GM10266 (cell line): ENCODE data around the gene MED15.

Experiments used
- DNase-seq: peaks from one replicate; pipeline ENCODE4 v3.0.0; 2012; ENCODE audit errors: extremely low spot score
- TF ChIP-seq, protein P1 (sequence below): IDR thresholded peaks from 2 replicates; pipeline ENCODE4 v1.5.1; 2012; ENCODE audit warnings: mild to moderate bottlenecking, low read depth; ENCODE audit not compliant: control insufficient read depth, insufficient read depth; ENCODE audit errors: missing control alignments

Gene MED15

DNA sequence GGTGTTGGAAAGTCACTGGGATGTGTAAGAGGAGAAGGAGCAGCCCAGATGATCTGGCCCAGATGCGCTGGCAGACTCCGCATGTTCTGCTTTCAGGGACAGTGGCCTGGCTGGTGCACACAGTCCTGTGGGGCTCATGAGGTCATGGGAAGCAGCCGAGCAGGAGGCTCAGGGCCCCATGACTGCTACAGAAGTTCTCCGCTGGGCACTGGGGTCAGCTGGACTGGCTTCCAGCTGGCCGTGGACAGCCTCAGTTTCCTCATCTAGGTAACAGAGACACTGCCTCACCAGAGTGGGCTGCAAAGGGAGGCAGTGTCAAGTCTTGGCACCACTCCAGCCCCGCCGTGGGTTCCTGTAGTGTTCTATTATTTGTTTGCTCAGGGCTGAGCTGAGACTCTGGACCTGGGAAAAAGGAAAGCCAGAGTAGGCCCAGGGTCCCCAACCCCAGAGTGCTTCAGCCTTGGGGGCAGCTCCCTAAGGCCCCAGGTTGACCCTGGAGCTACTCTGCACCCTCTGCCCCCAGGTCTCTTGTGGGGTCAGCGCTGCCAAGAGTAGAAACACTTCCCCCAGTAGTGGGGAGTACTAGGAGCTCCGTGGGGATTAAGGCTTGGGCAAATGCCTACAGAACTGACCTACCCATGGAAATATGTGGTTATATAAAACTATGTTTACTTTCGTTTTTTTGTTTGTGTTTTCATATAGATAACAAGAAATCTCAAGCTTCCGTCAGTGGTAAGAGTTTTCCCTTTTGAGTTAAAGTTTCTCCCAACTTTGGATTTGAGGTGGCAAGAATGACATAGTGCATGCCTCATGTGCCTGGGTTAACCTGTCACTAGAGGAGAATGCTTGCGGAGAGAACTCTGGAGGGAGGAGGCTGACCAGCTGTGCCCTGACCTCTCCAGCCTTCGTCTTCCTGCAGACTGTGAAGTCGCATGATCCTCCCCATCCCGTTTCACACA is 45.3 kb downstream of the MED15 start:
- DNase-seq, result no peak
- TF ChIP-seq, protein P1, sequence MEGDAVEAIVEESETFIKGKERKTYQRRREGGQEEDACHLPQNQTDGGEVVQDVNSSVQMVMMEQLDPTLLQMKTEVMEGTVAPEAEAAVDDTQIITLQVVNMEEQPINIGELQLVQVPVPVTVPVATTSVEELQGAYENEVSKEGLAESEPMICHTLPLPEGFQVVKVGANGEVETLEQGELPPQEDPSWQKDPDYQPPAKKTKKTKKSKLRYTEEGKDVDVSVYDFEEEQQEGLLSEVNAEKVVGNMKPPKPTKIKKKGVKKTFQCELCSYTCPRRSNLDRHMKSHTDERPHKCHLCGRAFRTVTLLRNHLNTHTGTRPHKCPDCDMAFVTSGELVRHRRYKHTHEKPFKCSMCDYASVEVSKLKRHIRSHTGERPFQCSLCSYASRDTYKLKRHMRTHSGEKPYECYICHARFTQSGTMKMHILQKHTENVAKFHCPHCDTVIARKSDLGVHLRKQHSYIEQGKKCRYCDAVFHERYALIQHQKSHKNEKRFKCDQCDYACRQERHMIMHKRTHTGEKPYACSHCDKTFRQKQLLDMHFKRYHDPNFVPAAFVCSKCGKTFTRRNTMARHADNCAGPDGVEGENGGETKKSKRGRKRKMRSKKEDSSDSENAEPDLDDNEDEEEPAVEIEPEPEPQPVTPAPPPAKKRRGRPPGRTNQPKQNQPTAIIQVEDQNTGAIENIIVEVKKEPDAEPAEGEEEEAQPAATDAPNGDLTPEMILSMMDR, result no peak

DNA sequence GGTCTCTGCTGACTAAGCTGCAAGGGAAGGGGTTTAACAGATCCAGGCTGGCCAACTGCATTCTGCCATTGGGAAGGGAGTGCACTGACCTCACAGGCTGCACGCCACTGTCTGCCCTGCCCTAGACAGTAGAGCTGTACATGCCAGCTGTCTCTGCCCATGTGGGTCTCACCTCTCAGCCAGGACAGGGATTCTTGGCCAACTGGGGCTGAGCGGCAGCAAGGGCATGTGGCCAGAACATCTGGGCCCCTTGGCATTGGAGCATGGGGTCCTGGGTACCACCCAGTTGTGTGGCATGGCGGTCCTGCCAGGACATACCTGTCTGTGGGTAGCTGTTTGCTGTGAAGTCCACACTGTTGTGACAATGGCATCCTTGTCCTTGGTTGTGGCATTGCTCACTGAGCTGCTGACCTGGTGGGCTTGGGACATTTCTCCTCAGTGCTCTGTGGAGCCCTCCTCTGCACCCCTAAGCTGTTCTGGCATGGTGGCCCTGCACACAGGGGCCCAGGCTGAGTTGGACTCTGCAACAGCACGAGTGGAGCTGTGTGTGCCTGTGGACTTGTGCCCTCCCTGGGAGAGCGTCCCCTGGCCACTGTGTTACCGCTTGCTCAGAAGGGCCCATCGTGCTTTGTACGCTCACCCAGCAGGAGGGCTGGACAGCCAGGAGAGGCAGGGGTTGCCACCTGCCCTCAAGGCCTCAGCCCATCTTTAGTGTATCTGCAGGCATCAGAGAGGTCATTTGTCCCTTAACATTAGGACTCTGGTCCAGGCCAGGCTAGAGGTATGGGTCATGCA is 46.7 kb downstream of the MED15 start:
- TF ChIP-seq, protein P1, result no peak
- DNase-seq, result no peak

DNA sequence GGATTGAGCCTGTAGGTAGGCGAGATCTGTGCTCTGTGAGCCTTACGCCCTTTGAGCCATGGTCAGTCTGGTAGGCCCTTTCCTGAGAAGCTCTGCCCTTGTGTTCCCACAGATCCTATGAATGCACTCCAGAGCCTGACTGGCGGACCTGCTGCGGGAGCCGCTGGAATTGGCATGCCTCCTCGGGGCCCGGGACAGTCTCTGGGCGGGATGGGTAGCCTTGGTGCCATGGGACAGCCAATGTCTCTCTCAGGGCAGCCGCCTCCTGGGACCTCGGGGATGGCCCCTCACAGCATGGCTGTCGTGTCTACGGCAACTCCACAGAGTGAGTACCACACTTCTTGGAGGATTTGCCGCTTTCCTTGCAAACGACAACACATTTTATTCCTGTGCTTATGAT is 47.4 kb downstream of the MED15 start:
- no peak for DNase-seq

DNA sequence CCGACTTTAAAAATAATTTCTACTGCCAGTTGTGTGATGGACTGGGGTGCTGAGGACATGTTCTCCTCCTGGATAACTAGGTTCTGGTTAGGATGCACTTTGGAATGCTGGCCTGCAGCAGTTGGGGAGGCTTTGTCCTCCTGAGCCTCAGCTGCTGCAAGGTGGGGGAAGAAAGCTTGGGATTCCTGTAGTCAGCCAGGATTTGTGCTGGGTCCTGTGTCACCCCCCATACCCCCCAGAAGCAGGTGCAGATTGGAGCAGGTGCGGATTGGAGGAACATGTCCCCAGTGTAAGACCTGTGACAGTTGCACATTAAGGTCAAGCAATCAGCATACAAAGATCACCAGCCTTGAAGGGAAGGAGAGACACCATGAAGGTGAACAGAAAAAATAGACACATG is 51.1 kb downstream of the MED15 start:
- TF ChIP-seq, protein P1, result no peak
- no peak for DNase-seq

More for the DNA sequence above, 47.4 kb downstream of the MED15 start:
- TF ChIP-seq, protein P1, result no peak

DNA sequence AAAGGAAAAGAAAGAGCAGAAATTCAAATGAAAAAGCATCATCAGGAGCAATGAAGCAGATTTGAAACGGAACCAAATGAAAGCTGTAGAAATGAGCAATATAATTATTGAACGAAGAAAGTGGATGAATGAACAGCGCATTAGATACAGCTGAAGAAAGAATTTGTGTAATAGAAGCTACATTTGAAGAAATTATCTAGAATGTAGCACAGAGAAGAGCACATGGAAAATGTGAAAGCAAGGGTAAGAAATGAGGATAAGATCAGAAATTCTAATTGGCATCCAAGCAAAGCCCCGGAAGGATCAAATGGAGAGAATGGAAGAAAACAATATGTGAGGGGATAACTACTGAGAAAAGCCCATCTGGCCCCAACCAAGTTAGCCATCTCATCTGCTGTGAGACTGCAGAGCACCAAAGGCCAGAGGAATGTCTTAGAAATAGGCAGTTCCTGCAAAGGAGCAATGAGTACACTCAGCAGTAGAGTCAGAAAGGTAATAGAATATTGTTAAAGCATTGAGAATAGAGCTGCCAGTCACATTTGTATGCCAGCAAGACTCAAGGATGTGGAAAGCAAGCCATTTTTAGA is 51.9 kb downstream of the MED15 start:
- TF ChIP-seq, protein P1, result no peak
- no peak for DNase-seq

DNA sequence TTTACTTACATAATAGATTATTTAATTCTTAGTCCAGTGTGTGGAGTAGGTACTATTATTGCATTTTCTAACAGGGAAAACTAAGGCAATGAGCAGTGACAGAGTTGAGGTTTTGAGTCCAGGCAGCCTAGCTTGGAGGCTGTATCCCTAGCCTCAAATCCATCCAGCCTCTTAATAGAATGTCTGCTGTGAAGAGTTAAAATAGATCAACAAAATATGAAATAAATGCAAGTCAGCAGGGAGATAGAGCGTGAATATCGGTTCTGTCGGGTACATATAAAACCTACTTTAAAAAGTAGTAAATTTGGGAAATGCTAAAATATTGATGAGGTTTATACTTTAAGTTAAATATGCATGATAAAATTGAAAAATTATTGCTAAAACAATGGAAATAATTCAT is 53.3 kb downstream of the MED15 start:
- TF ChIP-seq, protein P1, result no peak
- no peak for DNase-seq
